Fibroblast of lung (primary cell): ENCODE measurements around the gene IGF2.

ENCODE experiments used
- EZH2 ChIP-seq: IDR thresholded peaks from 2 replicates; pipeline ENCODE4 v1.5.1; 2012; ENCODE audit warnings: low read length, control low read depth, mild to moderate bottlenecking; ENCODE audit errors: missing control alignments
- TF ChIP-seq, protein P1 (sequence below), 2 donors: IDR thresholded peaks in 1 of 2; conservative IDR thresholded peaks in 1 of 2; 1 replicate in 1 of 2; 2 replicates in 1 of 2; pipeline ENCODE4 v1.5.1; 2011 to 2012; ENCODE audit warnings: low read length in 2 of 2, control low read depth in 1 of 2, inconsistent platforms in 1 of 2, low read depth in 1 of 2, mild to moderate bottlenecking in 1 of 2

DNA sequence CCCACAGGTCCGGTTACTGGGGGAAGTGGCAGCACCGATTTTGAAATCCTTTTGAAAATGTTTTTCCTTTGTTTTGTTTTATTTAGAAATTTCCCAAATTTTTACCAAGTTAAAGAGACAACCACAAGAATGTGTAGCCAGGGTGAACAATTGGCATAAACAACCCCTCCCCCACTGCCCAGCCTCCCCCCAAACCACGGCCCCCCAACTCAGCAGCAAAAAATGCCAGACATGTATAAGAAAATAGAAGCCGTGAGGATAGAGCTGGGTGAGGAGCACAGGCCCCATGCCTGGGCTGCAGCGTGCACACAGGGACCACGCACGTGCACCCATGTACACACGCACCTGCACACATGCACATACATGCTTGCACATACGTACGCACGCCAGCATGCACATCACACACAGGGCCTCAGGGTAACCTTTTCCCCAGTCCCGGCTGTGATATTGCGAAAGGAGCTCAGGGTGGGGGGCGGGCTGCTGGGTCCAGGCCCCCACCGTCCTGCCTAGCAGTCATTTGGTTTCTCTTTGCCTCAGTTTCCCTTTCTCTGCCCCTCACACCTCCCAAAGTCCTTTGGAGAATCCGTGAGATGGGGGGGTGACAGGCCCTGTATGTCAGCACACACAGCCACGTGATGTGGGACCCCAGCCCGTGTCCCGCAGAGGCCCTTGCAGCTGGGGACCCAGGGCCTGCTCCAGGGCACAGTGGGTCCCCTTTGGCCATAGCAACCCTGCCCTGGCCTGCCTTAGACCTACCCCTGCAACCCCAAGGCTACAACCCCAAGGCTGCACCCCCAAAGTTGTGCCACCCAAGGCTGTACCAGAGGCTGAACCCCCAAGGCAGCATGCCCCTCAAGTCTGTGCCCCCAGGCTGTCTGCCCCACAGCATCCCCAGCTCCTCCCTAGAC lies 42.9 kb downstream of the IGF2 start:
- TF ChIP-seq, protein P1, sequence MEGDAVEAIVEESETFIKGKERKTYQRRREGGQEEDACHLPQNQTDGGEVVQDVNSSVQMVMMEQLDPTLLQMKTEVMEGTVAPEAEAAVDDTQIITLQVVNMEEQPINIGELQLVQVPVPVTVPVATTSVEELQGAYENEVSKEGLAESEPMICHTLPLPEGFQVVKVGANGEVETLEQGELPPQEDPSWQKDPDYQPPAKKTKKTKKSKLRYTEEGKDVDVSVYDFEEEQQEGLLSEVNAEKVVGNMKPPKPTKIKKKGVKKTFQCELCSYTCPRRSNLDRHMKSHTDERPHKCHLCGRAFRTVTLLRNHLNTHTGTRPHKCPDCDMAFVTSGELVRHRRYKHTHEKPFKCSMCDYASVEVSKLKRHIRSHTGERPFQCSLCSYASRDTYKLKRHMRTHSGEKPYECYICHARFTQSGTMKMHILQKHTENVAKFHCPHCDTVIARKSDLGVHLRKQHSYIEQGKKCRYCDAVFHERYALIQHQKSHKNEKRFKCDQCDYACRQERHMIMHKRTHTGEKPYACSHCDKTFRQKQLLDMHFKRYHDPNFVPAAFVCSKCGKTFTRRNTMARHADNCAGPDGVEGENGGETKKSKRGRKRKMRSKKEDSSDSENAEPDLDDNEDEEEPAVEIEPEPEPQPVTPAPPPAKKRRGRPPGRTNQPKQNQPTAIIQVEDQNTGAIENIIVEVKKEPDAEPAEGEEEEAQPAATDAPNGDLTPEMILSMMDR (conservative IDR thresholded peaks at IDR 0.05 in 1 of 2, IDR thresholded peaks at IDR 0.05 in 1 of 2; ENCODE audit: low read depth in 1 of 2, low read length in 2 of 2): no peak
- no peak for TF ChIP-seq EZH2
